PC-3 (cell line): ENCODE results near the gene ZNF341. TPM values are rescaled to one million over a fixed set of nuclear protein-coding genes. Genes with fewer than 3 reads are reported as not detected.

Experiments used
- ATAC-seq: fragments of 200-7000 bp; cut with Tn5 transposase; 2 replicates; pipeline ENCODE4 v1.9.1; 2020; ENCODE audit warnings: mild to moderate bottlenecking, moderate library complexity
- BruUV-seq: library from RNA; stranded (reverse); fragments of 400-500 nt; replicated peaks from 2 replicates; lab custom pipeline; 2021; lab: Mats Ljungman, UMichigan
- CTCF ChIA-PET: fragments of 300-600 bp; sonication (Branson Sonifier 250); formaldehyde crosslinking; loops from one replicate; lab custom pipeline; 2022; ENCODE audit warnings: antibody characterized with exemption; lab: Charles Lee
- POLR2A ChIA-PET: fragments of 300-600 bp; sonication (Branson Sonifier 250); formaldehyde crosslinking; loops from one replicate; lab custom pipeline; 2022; ENCODE audit warnings: antibody characterized with exemption; ENCODE audit not compliant: unreplicated experiment; lab: Charles Lee
- DNase-seq: peaks from one replicate; pipeline ENCODE4 v3.0.0-alpha.2; 2015
- H2AFZ ChIP-seq: fragments of 300-600 bp; sonication (generic); 2 replicates; pipeline ENCODE4 v1.6.0; 2016; ENCODE audit warnings: antibody characterized with exemption, low read length
- H3F3A ChIP-seq: fragments of 300-600 bp; sonication (generic); one replicate; pipeline ENCODE4 v1.6.0; 2017; ENCODE audit warnings: antibody characterized with exemption, low read length, control low read depth, mild to moderate bottlenecking; ENCODE audit not compliant: unreplicated experiment
- H3K27ac ChIP-seq: fragments of 300-600 bp; sonication (generic); 2 replicates; pipeline ENCODE4 v1.5.1; 2016; ENCODE audit warnings: mild to moderate bottlenecking, low read length
- H3K27me3 ChIP-seq: fragments of 300-600 bp; sonication (generic); 2 replicates; pipeline ENCODE4 v1.6.1; 2016; ENCODE audit warnings: low read length, mixed read lengths
- H3K36me3 ChIP-seq: fragments of 300-600 bp; sonication (generic); 2 replicates; pipeline ENCODE4 v1.6.1; 2016; ENCODE audit warnings: low read depth, mixed run types, low read length, mixed read lengths
- H3K4me1 ChIP-seq: fragments of 300-600 bp; sonication (generic); 2 replicates; pipeline ENCODE4 v1.5.1; 2016; ENCODE audit warnings: low read length; ENCODE audit not compliant: insufficient read depth
- H3K4me2 ChIP-seq: fragments of 300-600 bp; sonication (generic); 2 replicates; pipeline ENCODE4 v1.6.0; 2016; ENCODE audit warnings: low read length
- H3K4me3 ChIP-seq: fragments of 300-600 bp; sonication (generic); 2 replicates; pipeline ENCODE4 v1.5.1; 2016; ENCODE audit warnings: mild to moderate bottlenecking, low read length, mixed read lengths
- H3K79me2 ChIP-seq: fragments of 300-600 bp; sonication (generic); 2 replicates; pipeline ENCODE4 v1.6.1; 2017; ENCODE audit warnings: low read length, mixed read lengths
- H3K9ac ChIP-seq: fragments of 300-600 bp; sonication (generic); 2 replicates; pipeline ENCODE4 v1.6.0; 2016; ENCODE audit warnings: mild to moderate bottlenecking, low read length
- H3K9me2 ChIP-seq: fragments of 300-600 bp; sonication (generic); replicated peaks from 2 replicates; pipeline ENCODE4 v1.6.1; 2016; ENCODE audit warnings: mixed run types, low read length, mixed read lengths
- H3K9me3 ChIP-seq: fragments of 300-600 bp; sonication (generic); 2 replicates; pipeline ENCODE4 v1.6.1; 2016; ENCODE audit warnings: low read length, mixed read lengths
- H4K20me1 ChIP-seq: fragments of 300-600 bp; sonication (generic); 2 replicates; pipeline ENCODE4 v1.6.1; 2016; ENCODE audit warnings: low read length, mixed read lengths
- CTCF ChIP-seq: fragments of 300-600 bp; sonication (generic); conservative IDR thresholded peaks from 2 replicates; pipeline ENCODE4 v1.5.1; 2017; ENCODE audit warnings: antibody characterized with exemption, low read depth, mild to moderate bottlenecking, low read length
- EZH2 ChIP-seq: fragments of 300-600 bp; sonication (generic); IDR thresholded peaks from one replicate; pipeline ENCODE4 v1.6.1; 2017; ENCODE audit warnings: antibody characterized with exemption, mild to moderate bottlenecking, low read length; ENCODE audit not compliant: unreplicated experiment
- EZH2phosphoT487 ChIP-seq: fragments of 300-600 bp; sonication (generic); IDR thresholded peaks from 2 replicates; pipeline ENCODE4 v1.6.1; 2018; ENCODE audit warnings: mild to moderate bottlenecking, antibody characterized with exemption, low read length, borderline replicate concordance
- intact Hi-C: fragments of 100-400 bp; cut with micrococcal nuclease; formaldehyde crosslinking; loops from 2 replicates; pipeline ENCODE4 v1.9.0; 2023
- total RNA-seq: library from RNA; depleted of rRNA; stranded (reverse); fragments of >200 nt; gene quantifications from 2 replicates; pipeline ENCODE4 v1.2.3, GENCODE V29; 2014; rRNA removed

Gene ZNF341
- total RNA-seq, 1 experiment from 2014 or later: 4.4 TPM

GRCh38 chr20:33840759-33841435 is 109.1 kb downstream of the ZNF341 start:
- ChIA-PET POLR2A (no interaction called here), CTCF (no interaction called here)
- TF ChIP-seq CTCF (no peak), EZH2 (no peak), EZH2phosphoT487 (no peak)
- H4K20me1 ChIP-seq: peaks cover 32% of the 10 kb centered on the region
- no peaks in the 10 kb centered on the region for H3K9me2 ChIP-seq
- H3K27ac ChIP-seq: no peak overlapping the region
- no peaks in the 10 kb centered on the region for H3F3A ChIP-seq
- no peaks in the 10 kb centered on the region for H3K9me3 ChIP-seq
- no peaks in the 10 kb centered on the region for H3K36me3 ChIP-seq
- no peak overlapping the region for H3K9ac ChIP-seq
- no peak overlapping the region for H2AFZ ChIP-seq
- no peak overlapping the region for H3K4me3 ChIP-seq
- peaks cover 99% of the 10 kb centered on the region for H3K79me2 ChIP-seq
- no peaks in the 10 kb centered on the region for H3K27me3 ChIP-seq
- ATAC-seq: no peak
- DNase-seq: no peak
- no TSS peak for BruUV-seq
- H3K4me1 ChIP-seq: peaks cover 15% of the 10 kb centered on the region; the same call in 1 of the 2 replicates
- H3K4me2 ChIP-seq: no peak overlapping the region
- intact Hi-C loops: no loop called here

- no peak overlapping the region for H2AFZ ChIP-seq
- ChIA-PET POLR2A (no interaction called here), CTCF (no interaction called here)
- no peaks in the 10 kb centered on the region for H3K9me3 ChIP-seq
- no peak overlapping the region for H3K4me3 ChIP-seq
- H3K36me3 ChIP-seq: no peaks in the 10 kb centered on the region
- no peak overlapping the region for H3K27ac ChIP-seq
- no peaks in the 10 kb centered on the region for H3F3A ChIP-seq
- ATAC-seq (no peak), DNase-seq (no peak)
- peaks cover 30% of the 10 kb centered on the region for H4K20me1 ChIP-seq
- no peak for TF ChIP-seq EZH2
- TF ChIP-seq CTCF: no peak
- no peak for TF ChIP-seq EZH2phosphoT487
- H3K4me2 ChIP-seq: no peak overlapping the region
- H3K4me1 ChIP-seq: peaks cover 15% of the 10 kb centered on the region; the same call in 1 of the 2 replicates
- BruUV-seq: no TSS peak
- H3K27me3 ChIP-seq: no peaks in the 10 kb centered on the region
- no peaks in the 10 kb centered on the region for H3K9me2 ChIP-seq
- intact Hi-C loops: no loop called here
- peaks cover 99% of the 10 kb centered on the region for H3K79me2 ChIP-seq
- H3K9ac ChIP-seq: no peak overlapping the region
Observed at GRCh38 chr20:33841436-33841799, 109.6 kb downstream of the ZNF341 start.

Other genes starting within 250 kb of the ZNF341 start
- 9.2 and 9.7 TPM in 2 replicates for gene CBFA2T2, start 241.9 kb upstream of the ZNF341 start, total RNA-seq
- gene C20orf144, start 69.7 kb upstream of the ZNF341 start, total RNA-seq: 0.17 TPM in 1 of 2 replicates, not detected in the other
- gene ACTL10, start 65.1 kb upstream of the ZNF341 start, total RNA-seq: 1.6 and 2.8 TPM in 2 replicates
- 41.2 and 43.5 TPM in 2 replicates for gene NECAB3, start 57.6 kb upstream of the ZNF341 start, total RNA-seq
- 63.7 and 72.2 TPM in 2 replicates for gene E2F1, start 45.6 kb upstream of the ZNF341 start, total RNA-seq
- gene PXMP4, start 11.7 kb upstream of the ZNF341 start, total RNA-seq: not detected in 2 replicates
- gene CHMP4B, start 79.4 kb downstream of the ZNF341 start, total RNA-seq: 68.8 and 91.1 TPM in 2 replicates